ENCODE results near the gene SRPK1. TPM values are rescaled to one million over a fixed set of nuclear protein-coding genes. Genes with fewer than 3 reads are reported as not detected.
"Not testable (repeated sequence)": the region's sequence is repeated elsewhere in the genome, so short reads cannot be mapped to it uniquely, and the experiment has no call there.

SRPK1 gene
- total and polyA plus RNA-seq, 2 of the 8 experiments (the other 6 are each of a cell fraction or from before 2014, with no cell fraction given): 25.7 to 116 TPM

- H2BK20ac ChIP-seq (ENCODE audit: low read length); H3K4me3 ChIP-seq (ENCODE audit: extremely low read depth in 1 of 4, insufficient read depth in 2 of 4, low read depth in 3 of 4, low read length in 4 of 4); H4K8ac ChIP-seq (ENCODE audit: extremely low read depth, insufficient read depth, low read length); H3K9ac ChIP-seq (replicated peaks in 1 of 4; ENCODE audit: extremely low read depth in 1 of 4, low read depth in 3 of 4, low read length in 3 of 4); H2BK5ac ChIP-seq (ENCODE audit: low read depth, low read length); H2BK12ac ChIP-seq (ENCODE audit: low read depth, low read length); H3K79me2 ChIP-seq (ENCODE audit: control insufficient read depth in 1 of 2, insufficient read depth in 2 of 2, low read length in 2 of 2); H3K27me3 ChIP-seq (replicated peaks in 1 of 4; ENCODE audit: control insufficient read depth in 3 of 4, extremely low read depth in 1 of 4, insufficient read depth in 3 of 4, low read length in 3 of 4); H3K23ac ChIP-seq (ENCODE audit: insufficient read length); H3K56ac ChIP-seq (replicated peaks; ENCODE audit: insufficient read length, low read depth, low read length); H3K79me1 ChIP-seq (ENCODE audit: low read depth, low read length); H3K14ac ChIP-seq (ENCODE audit: insufficient read length); H2BK15ac ChIP-seq (ENCODE audit: low read length); DNase-seq (ENCODE audit: low read depth in 1 of 2, low spot score in 2 of 2); H2BK120ac ChIP-seq (replicated peaks; ENCODE audit: low read depth, low read length); H3K4ac ChIP-seq (replicated peaks; ENCODE audit: insufficient read length, low read depth, low read length); H3K23me2 ChIP-seq (ENCODE audit: low read depth, low read length); H3K18ac ChIP-seq (ENCODE audit: extremely low read depth, low read length); H4K91ac ChIP-seq (replicated peaks; ENCODE audit: insufficient read length, low read length); H2AK5ac ChIP-seq (ENCODE audit: low read depth, low read length); H2AFZ ChIP-seq (ENCODE audit: low read length); H4K5ac ChIP-seq (ENCODE audit: insufficient read length, low read depth, low read length); H3K4me1 ChIP-seq (replicated peaks in 1 of 4; ENCODE audit: control insufficient read depth in 3 of 4, insufficient read depth in 4 of 4, low read length in 3 of 4); FAIRE-seq; H3K27ac ChIP-seq (ENCODE audit: low read depth, low read length); H3K36me3 ChIP-seq (ENCODE audit: control insufficient read depth in 2 of 4, insufficient read depth in 4 of 4, low read length in 3 of 4); H3K9me3 ChIP-seq (ENCODE audit: insufficient read depth in 2 of 2, low read depth in 1 of 2, low read length in 1 of 2); H4K20me1 ChIP-seq (replicated peaks in 1 of 2; ENCODE audit: control insufficient read depth in 1 of 2, insufficient read depth in 2 of 2, low read length in 2 of 2): not testable (repeated sequence)
- WGBS, 2 experiments (ENCODE audit: extremely low coverage in 1 of 2, insufficient coverage in 1 of 2, insufficient read length in 1 of 2, insufficient replicate concordance in 2 of 2, low coverage in 1 of 2, low lambda C conversion rate in 2 of 2, missing lambda C conversion rate in 1 of 2): 92% methylated on average over 9 of the region's 10 CpGs; no CpG with 5 or more reads in 1 of the 2 experiments
- peak overlapping the region in 1 of 2 experiments; percentile 53; a peak in 1 of 4 replicates for H3K4me2 ChIP-seq (ENCODE audit: insufficient read depth in 1 of 2, low read depth in 2 of 2, low read length in 2 of 2)
- POLR2A ChIA-PET (ENCODE audit: partially characterized antibody): interaction anchor here (0.7 to 3.6 kb wide), 6 partner anchors 10 to 96 kb away, joined by 3 to 27 read pairs (median 4); partner anchors contain the start of genes MAPK14 and SRPK1
- CTCF ChIA-PET (ENCODE audit: partially characterized antibody): interaction anchor here (0.6 to 1.2 kb wide), 4 partner anchors 9 to 164 kb away, joined by 3 to 4 read pairs (median 4); no protein-coding TSS in a partner anchor
Observed at GRCh38 chr6:35931873-35932272, 11.0 kb upstream of the SRPK1 start.
